Measurements from ENCODE around the gene ANAPC15. TPM values are rescaled to one million over a fixed set of nuclear protein-coding genes. Genes with fewer than 3 reads are reported as not detected.

Gene ANAPC15
- total RNA-seq, 2 experiments from 2014 or later: 48.8 to 52.5 TPM

- H3K27ac Mint-ChIP-seq: no peak overlapping the region
- DNase-seq (no peak), ATAC-seq (ENCODE audit: poor library complexity) (no peak)
- H3K4me1 ChIP-seq (ENCODE audit: insufficient read depth, low read length): no peaks in the 10 kb centered on the region
- no peaks in the 10 kb centered on the region for H3K9me3 Mint-ChIP-seq
- ChIA-PET CTCF (interaction anchor here (1.0 kb wide), 1 partner anchor 37 kb away, joined by 3 read pairs; no protein-coding TSS in a partner anchor), POLR2A (no interaction called here)
- peaks cover 11% of the 10 kb centered on the region for H3K36me3 Mint-ChIP-seq (ENCODE audit: low read depth)
- no peaks in the 10 kb centered on the region for H3K27me3 Mint-ChIP-seq
- no peak overlapping the region for H3K4me3 ChIP-seq (ENCODE audit: low read length)
- no peaks in the 10 kb centered on the region for H3K4me1 Mint-ChIP-seq (ENCODE audit: low read depth)
- H3K9me3 ChIP-seq (ENCODE audit: control insufficient read depth in 1 of 2, insufficient read depth in 1 of 2, low read length in 2 of 2): no peaks in the 10 kb centered on the region
- no peak overlapping the region for H3K4me3 Mint-ChIP-seq
- intact Hi-C loops (cut with DNase I, micrococcal nuclease): no loop called here
- no peak overlapping the region for H3K27ac ChIP-seq (ENCODE audit: low read depth in 1 of 2, low read length in 2 of 2)
- no peaks in the 10 kb centered on the region for H3K27me3 ChIP-seq (ENCODE audit: control insufficient read depth in 1 of 2, insufficient read depth in 2 of 2, low read length in 2 of 2)
- peaks cover 10% of the 10 kb centered on the region for H3K36me3 ChIP-seq (ENCODE audit: insufficient read depth, low read length)
- no peak for TF ChIP-seq CTCF (IDR thresholded peaks at IDR 0.05)
These were observed 50.6 kb downstream of the ANAPC15 start for GRCh38 chr11:72061739-72062396.

Small RNAs within 50 kb of the gene (microRNA-seq; reads per million reads assigned to microRNA genes)
- gene MIR3165 (ENCODE audit: borderline microRNAs expressed, borderline replicate concordance): not detected

Other genes with a start within 250 kb of the ANAPC15 start
- not detected for gene DEFB131B, start 234.2 kb downstream of the ANAPC15 start, total RNA-seq
- gene XNDC1N, start 184.1 kb downstream of the ANAPC15 start, total RNA-seq: 10 to 100 TPM; 14.9 to 15.7 TPM
- 10 to 100 TPM; 10.1 to 10.4 TPM for gene RNF121, start 183.6 kb downstream of the ANAPC15 start, total RNA-seq
- gene IL18BP, start 113.8 kb downstream of the ANAPC15 start, total RNA-seq: 10 to 100 TPM; 14.7 to 16.8 TPM
- 100 to 1,000 TPM; 191 to 197 TPM for gene NUMA1, start 32.2 kb downstream of the ANAPC15 start, total RNA-seq
- gene LRRC51, start 31.8 kb downstream of the ANAPC15 start, total RNA-seq: 1 to 10 TPM in 1 of 2 experiments, under 1 TPM in 1; 0.87 to 1.1 TPM
- 10 to 100 TPM; 29.5 to 30.4 TPM for gene LAMTOR1, start 9.4 kb downstream of the ANAPC15 start, total RNA-seq
- gene TOMT, start 6.8 kb downstream of the ANAPC15 start, total RNA-seq: not detected
- under 1 TPM in 1 of 2 experiments, not detected in 1; 0.47 TPM for gene FOLR3, start 23.0 kb upstream of the ANAPC15 start, total RNA-seq
- gene FOLR1, start 79.4 kb upstream of the ANAPC15 start, total RNA-seq: not detected
- not detected for gene FOLR2, start 104.1 kb upstream of the ANAPC15 start, total RNA-seq
- gene INPPL1, start 112.1 kb upstream of the ANAPC15 start, total RNA-seq: 100 to 1,000 TPM; 124 to 128 TPM
- gene PHOX2A, start 131.5 kb upstream of the ANAPC15 start, total RNA-seq: not detected

All from CD4-positive, alpha-beta T cell (primary cell).